GM21529 (cell line): ENCODE data around the gene PSMB11.
A peak's percentile ranks its signal among the peaks of the same experiment; 100 is the strongest.

Experiments
- ATAC-seq: cut with Tn5 transposase; IDR thresholded peaks from one replicate; pipeline ENCODE4 v1.9.1; 2021; ENCODE audit not compliant: unreplicated experiment

PSMB11 gene

DNA sequence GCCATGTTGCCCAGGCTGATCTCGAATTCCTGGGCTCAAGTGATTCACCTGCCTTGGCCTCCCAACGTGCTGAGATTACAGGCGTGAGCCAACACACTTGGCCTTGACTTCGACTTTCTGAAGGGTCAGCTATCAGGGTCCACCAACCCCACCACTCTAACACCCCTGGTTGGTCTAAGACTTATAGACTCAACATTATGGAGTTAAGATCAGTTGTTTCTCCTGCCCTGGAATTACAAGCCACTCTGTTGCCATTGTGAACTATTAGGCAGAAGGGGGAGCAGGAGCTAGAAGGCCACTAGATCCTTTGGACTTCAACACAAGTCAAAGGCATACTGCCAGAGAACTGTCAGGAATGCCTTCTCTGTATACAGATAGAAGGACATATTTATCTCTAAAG lies 1.9 kb upstream of the PSMB11 start:
- ATAC-seq: no peak

DNA sequence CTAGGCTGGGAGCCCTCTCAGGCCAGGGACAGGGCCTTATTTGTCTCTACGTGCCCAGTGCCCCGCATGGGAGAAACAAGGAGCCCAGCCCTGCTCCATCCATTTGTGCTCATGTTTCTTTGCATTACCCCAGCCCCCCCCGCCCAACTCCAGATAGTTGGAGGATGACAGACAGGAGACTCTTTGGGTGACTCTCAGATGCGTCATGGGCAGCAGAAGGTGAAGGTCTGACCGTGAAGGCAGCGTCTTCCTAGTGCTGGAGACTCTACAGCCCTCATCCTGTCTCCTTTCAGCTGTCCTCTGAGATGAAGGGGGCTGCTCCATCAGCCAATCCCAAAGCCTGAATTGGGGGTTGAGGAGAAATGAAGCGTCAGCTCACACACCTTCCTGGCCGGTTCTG lies 283 bp upstream of the PSMB11 start:
- no peak for ATAC-seq

GRCh38 chr14:23043145-23043544 lies 1.1 kb downstream of the PSMB11 start:
- no peak for ATAC-seq

DNA sequence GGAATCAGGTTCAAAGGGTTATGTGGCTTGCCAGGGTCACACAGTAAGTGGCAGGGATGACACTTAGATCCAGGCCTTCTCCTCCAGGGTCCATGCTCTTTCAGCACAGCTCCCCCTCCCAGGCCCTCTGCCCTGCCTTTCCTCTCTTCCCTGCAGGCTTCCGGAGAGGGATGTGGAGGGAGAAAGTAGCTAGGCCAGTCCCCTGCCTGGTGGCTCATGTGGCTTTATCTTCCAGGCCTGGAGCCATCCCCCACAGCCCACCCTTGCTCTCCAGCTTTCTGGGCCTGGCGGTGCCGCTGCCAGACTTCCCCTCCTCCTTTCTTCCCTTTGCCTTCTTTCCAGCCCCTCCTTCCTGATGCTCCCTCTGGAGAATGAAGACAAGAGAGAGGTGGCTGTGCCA lies 1.7 kb downstream of the PSMB11 start:
- no peak for ATAC-seq

- ATAC-seq: no peak
These were observed 2.8 kb downstream of the PSMB11 start for GRCh38 chr14:23044840-23045239.

GRCh38 chr14:23045419-23046357 lies 3.7 kb downstream of the PSMB11 start:
- ATAC-seq: no peak

- no peak for ATAC-seq
These were observed 5.1 kb downstream of the PSMB11 start for GRCh38 chr14:23047034-23047634.

GRCh38 chr14:23047751-23048693 lies 6.0 kb downstream of the PSMB11 start:
- no peak for ATAC-seq

- no peak for ATAC-seq
These were observed 7.0 kb downstream of the PSMB11 start for GRCh38 chr14:23049011-23049410.

GRCh38 chr14:23051141-23052057 lies 9.4 kb downstream of the PSMB11 start:
- no peak for ATAC-seq

GRCh38 chr14:23052182-23052623 lies 10.2 kb downstream of the PSMB11 start:
- ATAC-seq: no peak

- no peak for ATAC-seq
These were observed 10.7 kb downstream of the PSMB11 start for GRCh38 chr14:23052671-23053070.

DNA sequence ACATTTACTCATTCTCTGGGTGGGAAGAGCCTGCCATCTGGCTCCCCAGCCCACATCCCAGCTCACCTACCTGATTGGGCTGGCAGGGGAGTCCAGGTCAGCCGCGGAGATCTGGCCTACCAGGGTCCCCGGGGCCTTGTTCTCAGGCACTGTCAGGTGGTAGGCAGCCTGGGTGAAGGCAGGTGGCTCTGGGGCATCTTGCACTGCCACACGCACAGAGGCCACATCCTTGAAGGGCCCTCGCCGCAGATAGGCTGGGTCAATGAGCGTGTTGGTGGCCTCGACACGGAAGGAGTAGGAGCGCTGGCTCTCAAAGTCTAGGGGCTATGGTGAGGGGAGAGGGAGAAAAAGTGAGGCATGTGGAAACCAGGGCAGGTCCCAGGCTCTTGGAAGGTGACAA lies 11.4 kb downstream of the PSMB11 start:
- ATAC-seq: no peak

GRCh38 chr14:23054000-23054811 lies 12.2 kb downstream of the PSMB11 start:
- no peak for ATAC-seq

GRCh38 chr14:23055147-23055550 lies 13.1 kb downstream of the PSMB11 start:
- no peak for ATAC-seq

DNA sequence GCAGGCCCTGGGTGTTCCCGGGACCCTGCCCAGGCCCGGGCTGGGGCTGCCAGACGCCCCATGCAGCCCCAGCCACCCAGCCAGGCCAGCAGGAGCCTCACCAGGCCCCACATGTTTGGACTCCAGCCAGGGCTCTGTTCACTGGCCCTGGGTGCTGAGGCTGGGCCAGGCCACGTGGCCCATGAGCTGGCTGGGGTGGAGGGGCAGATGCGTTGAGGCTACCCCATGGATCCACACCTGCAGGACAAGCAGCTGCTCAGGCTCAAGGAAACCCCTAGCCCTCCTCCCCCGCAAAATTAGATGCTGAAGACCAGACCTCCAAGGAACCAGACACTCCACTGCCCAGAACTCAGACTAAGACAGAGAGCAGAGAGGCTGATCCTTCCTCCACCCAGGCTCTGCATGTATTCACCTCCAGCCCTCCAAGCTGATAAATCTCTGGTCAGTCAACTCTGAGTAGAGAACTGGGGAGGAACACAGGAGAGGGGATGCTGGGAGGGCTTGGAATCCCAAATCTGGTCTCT lies 13.7 kb downstream of the PSMB11 start:
- no peak for ATAC-seq

- peak; percentile 64 for ATAC-seq
These were observed 14.3 kb downstream of the PSMB11 start for GRCh38 chr14:23056145-23056955.
